HUES48 (cell line): ENCODE measurements around the gene SPG7.

ENCODE experiments used
- H3K27ac ChIP-seq: one replicate; pipeline ENCODE4 v1.7.0; 2013; ENCODE audit warnings: low read depth, low read length, inconsistent platforms
- H3K27me3 ChIP-seq: 2 replicates; pipeline ENCODE4 v1.6.1; 2013; ENCODE audit warnings: mild to moderate bottlenecking, low read length; ENCODE audit not compliant: control insufficient read depth, insufficient read depth
- H3K36me3 ChIP-seq: 2 replicates; pipeline ENCODE4 v1.6.1; 2013; ENCODE audit warnings: low read length; ENCODE audit not compliant: control insufficient read depth, insufficient read depth
- H3K4me1 ChIP-seq: 2 replicates; pipeline ENCODE4 v1.6.1; 2013; ENCODE audit warnings: mild to moderate bottlenecking, low read length; ENCODE audit not compliant: control insufficient read depth, insufficient read depth
- H3K4me3 ChIP-seq: 2 replicates; pipeline ENCODE4 v1.5.1; 2013; ENCODE audit warnings: mild to moderate bottlenecking, low read depth, low read length
- H3K9ac ChIP-seq: 2 replicates; pipeline ENCODE4 v1.6.1; 2013; ENCODE audit warnings: mild to moderate bottlenecking, low read depth, low read length, moderate library complexity
- H3K9me3 ChIP-seq: 2 replicates; pipeline ENCODE4 v1.6.1; 2013; ENCODE audit warnings: low read length; ENCODE audit not compliant: control insufficient read depth, insufficient read depth

Gene SPG7

DNA sequence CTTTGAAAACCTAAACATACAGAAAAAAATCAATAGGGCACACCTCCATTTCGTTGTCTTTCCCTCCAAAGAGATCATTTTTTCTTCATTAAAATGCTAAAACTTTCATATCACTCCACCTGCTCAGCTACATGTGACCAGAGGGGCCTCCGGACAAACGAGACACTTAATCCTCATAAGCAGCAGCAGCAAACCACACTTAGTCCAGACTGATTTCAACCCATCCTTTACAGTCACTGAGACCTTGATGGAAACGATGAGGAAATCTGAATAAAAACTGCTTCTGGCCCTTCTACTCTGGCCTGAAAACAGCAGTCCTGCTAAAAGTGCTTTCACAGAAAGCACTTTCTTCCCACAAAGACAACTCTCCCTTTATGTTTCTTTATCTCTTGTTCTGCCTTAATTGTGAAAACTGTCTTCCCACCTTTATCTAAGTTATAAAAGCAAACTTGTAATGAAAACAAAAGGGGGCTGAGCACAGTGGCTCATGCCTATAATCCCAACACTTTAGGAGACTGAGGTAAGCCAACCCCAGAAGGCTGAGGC is 22.4 kb upstream of the SPG7 start:
- peaks cover 53% of the 10 kb centered on the region for H3K4me1 ChIP-seq
- no peaks in the 10 kb centered on the region for H3K27me3 ChIP-seq
- H3K9me3 ChIP-seq: no peaks in the 10 kb centered on the region
- no peak overlapping the region for H3K4me3 ChIP-seq
- no peak overlapping the region for H3K27ac ChIP-seq
- H3K9ac ChIP-seq: no peak overlapping the region
- H3K36me3 ChIP-seq: no peaks in the 10 kb centered on the region

DNA sequence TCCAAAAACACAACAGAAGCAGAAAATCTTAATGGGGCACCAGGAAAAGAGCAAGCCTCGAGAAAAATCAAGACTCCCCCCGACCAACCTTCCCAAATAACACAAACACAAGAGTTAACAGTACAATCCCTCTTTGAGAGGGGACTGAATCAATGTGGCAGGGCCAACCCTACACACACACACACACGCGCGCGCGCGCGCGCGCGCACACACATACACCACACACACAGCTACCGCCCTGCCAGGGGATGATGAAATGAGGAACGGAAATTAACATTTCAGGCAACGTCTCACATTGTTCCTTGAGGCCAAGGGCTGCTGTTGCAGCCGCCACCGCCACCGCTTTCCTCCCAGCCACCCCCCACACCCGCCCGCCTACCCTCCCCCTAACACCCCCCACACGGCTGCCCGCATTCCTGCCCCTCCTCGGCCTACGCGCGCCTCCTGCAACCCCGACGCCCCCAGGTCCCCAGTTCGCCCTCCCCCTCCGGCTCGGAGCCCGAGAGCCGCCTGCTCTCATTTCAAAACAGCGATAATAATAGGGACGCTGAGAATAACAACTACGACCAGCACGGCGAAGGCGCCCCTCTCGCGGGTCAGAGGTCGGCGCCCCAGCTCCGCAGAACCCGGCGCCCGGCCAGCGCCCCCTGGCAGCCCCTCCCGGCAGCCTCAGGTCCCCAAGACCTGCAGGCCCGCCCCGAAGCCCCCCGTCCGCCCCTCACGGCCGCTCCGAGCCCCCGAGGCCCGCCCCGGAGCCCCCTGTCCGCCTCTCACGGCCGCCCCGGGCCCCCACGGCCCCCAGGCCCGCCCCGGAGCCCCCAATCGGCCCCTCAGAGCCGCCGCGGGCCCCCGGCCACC is 18.9 kb upstream of the SPG7 start:
- Histone ChIP-seq H3K9ac (peak overlapping the region; percentile 84), H3K36me3 (no peaks in the 10 kb centered on the region), H3K27me3 (no peaks in the 10 kb centered on the region), H3K4me3 (peak overlapping the region; percentile 70), H3K4me1 (peaks cover 36% of the 10 kb centered on the region), H3K27ac (peak overlapping the region; percentile 91), H3K9me3 (no peaks in the 10 kb centered on the region)

DNA sequence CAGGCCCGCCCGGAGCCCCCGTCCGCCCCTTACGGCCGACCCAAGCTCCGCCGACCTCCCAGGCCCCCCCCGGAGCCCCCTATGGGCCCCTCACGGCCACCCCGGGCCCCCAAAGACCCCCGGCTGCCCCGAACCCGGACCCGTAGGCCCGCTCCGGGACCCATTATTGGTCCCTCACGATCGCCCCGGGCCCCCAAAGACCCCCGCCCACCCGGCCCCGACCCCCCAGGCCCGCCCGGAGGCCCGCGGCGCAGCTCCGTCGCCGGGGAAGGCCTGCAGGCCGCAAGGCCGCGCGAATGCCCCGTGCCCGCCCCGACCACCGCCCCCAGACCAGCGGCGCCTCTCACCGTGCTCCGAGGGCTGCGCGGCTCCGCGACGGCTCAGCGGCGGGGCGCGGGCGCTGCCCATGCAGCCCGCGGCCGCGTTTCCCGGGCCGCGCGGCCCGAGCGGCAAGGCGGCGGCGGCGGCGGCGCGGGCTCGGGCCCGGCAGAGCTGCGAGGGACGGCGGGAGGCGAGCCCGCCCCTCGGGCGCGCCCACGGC is 18.2 kb upstream of the SPG7 start:
- Histone ChIP-seq H3K27me3 (no peaks in the 10 kb centered on the region), H3K9ac (peak overlapping the region; percentile 77; the same call in 1 of the 2 replicates), H3K4me3 (peak overlapping the region; percentile 65; the same call in 1 of the 2 replicates), H3K4me1 (peaks cover 29% of the 10 kb centered on the region), H3K9me3 (no peaks in the 10 kb centered on the region), H3K27ac (peak overlapping the region; percentile 91), H3K36me3 (no peaks in the 10 kb centered on the region)

DNA sequence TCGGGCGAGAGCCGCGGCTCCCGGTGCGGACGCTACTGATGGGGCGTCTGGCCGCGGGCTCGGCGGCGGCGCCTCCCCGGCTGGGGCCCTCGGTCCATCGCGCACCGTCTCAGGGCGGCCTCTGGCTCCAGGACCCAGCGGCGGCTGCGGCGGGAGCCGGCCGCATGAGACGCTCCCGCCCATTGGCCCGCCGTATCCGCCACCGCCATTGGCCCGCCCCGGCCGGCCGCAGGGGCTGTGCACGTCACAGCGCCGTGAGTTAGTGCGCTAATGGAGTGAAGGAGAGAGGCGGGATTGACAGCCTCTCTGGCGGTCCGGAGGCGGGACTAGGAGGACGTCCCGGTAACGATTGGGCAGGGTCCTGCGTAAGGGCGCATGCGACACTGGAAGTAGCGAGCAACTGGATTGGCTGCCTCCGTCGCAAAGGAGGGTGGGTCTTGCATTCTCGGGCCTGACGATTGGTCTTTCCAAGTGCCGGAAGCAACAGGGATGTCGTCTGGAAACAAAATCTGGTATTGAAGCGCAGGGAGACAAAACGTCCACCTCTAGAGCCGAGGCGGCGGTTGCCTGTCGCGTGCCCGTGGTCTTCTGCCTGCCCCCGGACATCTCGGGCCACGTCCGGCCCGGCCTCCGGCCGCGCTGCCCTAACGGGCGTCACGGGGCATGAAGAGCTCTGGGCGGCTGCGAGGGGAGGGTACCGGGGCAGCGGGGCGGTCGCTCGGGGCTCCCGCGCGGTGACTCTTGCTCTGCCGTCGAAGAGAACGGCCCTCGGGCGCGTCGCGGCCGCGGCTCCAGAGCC is 17.6 kb upstream of the SPG7 start, which contains the start of gene ANKRD11:
TSS of gene ANKRD11 (minus strand) at position 123 of the 799 bp plus-strand sequence. CDS start 173,542 bp downstream, outside the sequence.
- H3K4me1 ChIP-seq: peaks cover 22% of the 10 kb centered on the region
- H3K9me3 ChIP-seq: no peaks in the 10 kb centered on the region
- H3K4me3 ChIP-seq: peak within 1 kb of the TSS; percentile 91
- peak within 1 kb of the TSS; percentile 91 for H3K27ac ChIP-seq
- H3K27me3 ChIP-seq: no peaks in the 10 kb centered on the region
- H3K36me3 ChIP-seq: no peaks in the 10 kb centered on the region
- H3K9ac ChIP-seq: peak within 1 kb of the TSS; percentile 77

DNA sequence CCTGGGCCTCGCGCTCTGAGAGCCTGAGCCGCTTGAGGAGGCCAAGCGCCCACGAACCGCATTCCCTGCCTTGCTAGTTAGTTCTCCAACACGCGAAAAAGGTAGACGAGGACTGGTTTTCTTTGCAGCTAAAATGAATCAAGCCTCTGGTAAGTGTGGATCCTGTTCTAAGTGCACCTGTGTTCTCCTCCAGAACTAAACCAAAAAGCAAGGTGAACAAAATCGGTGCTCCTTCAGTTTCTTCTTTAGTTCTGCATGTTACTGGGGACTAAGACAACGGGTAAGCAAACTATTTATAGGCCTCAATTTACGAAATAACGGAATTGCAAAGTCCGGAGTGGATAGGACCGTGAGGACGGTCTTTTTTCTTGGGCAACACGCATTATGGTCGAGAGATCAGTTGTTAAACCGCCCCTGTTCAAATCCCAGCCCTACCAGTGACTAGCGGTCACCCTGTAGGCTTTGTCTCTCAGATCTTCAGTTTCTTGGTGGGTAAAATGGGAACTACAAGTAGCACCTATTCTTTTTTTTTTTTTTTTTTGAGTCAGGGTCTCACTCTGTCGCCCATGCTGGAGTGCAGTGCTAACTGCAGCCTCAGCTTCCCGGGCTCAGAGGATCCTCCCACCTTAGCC is 16.8 kb upstream of the SPG7 start:
- peak overlapping the region; percentile 91 for H3K4me3 ChIP-seq
- H3K9ac ChIP-seq: peak overlapping the region; percentile 50
- no peaks in the 10 kb centered on the region for H3K36me3 ChIP-seq
- peaks cover 16% of the 10 kb centered on the region for H3K4me1 ChIP-seq
- no peaks in the 10 kb centered on the region for H3K9me3 ChIP-seq
- H3K27ac ChIP-seq: peak overlapping the region; percentile 77
- H3K27me3 ChIP-seq: no peaks in the 10 kb centered on the region

DNA sequence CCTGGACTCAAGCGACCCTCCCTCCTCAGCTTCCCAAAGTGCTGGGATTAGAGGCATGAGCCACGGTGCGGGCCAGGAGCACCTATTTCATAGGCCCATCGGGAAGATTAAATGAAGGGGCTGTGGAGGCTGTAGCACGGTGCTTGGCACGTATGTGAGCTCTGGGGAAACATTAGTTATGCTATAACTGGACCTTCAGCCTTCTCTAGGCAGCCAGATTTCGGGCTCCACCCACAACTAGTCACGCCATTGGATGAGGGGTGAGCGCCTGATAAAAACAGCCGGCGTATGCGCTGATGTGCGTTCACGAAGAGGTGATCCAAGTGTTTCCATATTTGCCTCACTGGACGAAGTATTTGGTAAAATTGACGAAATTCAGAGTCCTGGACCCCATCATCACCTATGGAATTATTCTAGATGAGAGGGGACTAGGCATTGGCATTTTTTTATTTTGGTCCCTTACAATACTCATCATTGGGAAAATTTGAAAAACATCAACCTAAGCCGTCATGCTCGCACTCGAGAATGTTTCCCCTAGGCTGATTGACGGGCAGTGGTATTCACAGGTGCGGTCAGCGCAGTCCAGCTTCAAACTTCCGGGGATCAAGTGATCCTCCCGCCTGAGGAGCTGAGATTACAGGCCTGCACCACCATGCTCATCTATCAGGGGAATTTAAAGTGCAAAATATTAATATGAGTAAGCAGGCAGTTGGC is 16.1 kb upstream of the SPG7 start:
- peaks cover 13% of the 10 kb centered on the region for H3K4me1 ChIP-seq
- H3K4me3 ChIP-seq: peak overlapping the region; percentile 91
- H3K27me3 ChIP-seq: no peaks in the 10 kb centered on the region
- no peak overlapping the region for H3K9ac ChIP-seq
- H3K9me3 ChIP-seq: no peaks in the 10 kb centered on the region
- no peaks in the 10 kb centered on the region for H3K36me3 ChIP-seq
- H3K27ac ChIP-seq: no peak overlapping the region

DNA sequence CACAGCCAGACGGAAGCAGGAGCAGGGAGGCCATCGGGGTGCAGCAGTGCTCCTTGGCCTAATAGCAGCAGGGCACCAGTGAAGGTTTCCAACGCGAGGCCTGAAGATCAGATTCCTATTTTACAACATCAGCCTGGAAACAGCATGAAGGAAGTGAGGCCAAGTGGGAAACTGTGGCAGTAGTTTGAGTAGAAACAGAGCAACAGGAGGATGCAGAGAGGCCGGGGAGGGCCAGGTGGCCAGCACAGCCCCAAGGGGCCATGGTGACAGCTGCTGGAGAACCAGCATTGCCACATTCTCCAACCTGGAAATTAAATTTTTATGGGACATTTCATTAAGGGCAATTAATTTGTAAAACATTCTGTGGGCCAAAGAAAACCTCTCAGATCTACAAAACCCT is 14.4 kb upstream of the SPG7 start:
- Histone ChIP-seq H3K9me3 (no peaks in the 10 kb centered on the region), H3K9ac (no peak overlapping the region), H3K4me1 (no peaks in the 10 kb centered on the region; the same call in 1 of the 2 replicates), H3K27me3 (no peaks in the 10 kb centered on the region), H3K36me3 (peaks cover 2% of the 10 kb centered on the region; the same call in 1 of the 2 replicates), H3K4me3 (no peak overlapping the region), H3K27ac (no peak overlapping the region)

DNA sequence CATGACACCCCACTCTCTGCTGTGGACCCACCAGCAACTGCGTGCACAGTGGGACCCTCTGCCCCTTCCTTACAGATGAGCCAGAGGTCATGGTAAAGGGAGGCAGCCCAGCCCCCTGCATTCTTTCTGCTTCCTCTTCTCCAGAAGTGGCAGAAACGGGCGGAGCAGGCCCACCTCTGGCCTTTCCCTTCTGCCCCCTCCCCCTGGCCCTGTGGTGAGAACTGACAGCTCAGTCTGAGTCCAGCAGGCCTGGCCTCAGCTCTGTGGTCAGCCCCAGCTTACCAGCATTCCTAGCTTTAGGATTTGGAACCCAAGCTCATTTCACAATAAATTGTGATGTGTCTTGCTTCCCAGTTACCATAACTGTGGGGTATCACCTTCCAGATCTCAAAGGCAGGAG is 13.1 kb upstream of the SPG7 start:
- no peak overlapping the region for H3K9ac ChIP-seq
- no peak overlapping the region for H3K27ac ChIP-seq
- no peaks in the 10 kb centered on the region for H3K9me3 ChIP-seq
- H3K36me3 ChIP-seq: peaks cover 5% of the 10 kb centered on the region; the same call in 1 of the 2 replicates
- no peak overlapping the region for H3K4me3 ChIP-seq
- H3K4me1 ChIP-seq: no peaks in the 10 kb centered on the region
- H3K27me3 ChIP-seq: no peaks in the 10 kb centered on the region

DNA sequence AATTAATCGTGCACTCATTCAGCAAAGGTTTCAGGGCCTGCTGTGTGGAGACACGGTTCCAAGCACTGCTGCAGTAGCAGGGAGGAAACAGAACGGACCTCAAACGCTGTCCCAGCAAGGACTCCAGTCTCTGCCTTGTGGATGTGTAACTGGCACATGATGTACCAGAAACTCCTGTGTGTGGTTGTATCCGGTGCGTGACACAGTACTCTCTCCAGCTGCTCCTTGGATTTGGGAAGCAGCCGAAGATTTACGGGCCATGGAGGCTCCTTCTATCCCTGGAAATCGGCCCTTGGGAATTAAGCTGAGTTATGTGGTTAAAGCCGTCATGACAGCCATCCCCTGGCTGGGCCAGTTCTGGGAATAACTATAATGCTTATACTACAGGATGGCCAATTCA is 9.4 kb upstream of the SPG7 start:
- Histone ChIP-seq H3K9ac (no peak overlapping the region), H3K27me3 (no peaks in the 10 kb centered on the region), H3K27ac (no peak overlapping the region), H3K4me3 (no peak overlapping the region), H3K4me1 (no peaks in the 10 kb centered on the region), H3K36me3 (peaks cover 5% of the 10 kb centered on the region; the same call in 1 of the 2 replicates), H3K9me3 (no peaks in the 10 kb centered on the region)

DNA sequence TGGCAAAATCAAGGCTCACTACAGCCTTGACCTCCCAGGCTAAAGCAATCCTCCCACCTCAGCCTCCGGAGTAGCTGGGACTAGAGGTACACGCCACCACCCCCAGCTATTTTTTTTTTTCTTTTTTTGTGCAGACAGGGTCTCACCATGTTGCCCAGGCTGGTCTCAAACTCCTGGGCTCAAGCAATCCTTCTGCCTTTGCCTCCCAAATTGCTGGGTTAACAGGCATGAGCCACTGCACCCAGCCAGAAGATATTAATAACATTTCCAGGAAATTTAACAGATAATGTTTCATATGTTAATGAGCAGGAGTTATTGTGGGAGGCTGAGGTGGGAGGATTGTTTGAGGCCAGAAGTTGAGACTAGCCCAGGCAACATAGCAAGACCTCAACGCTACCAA is 8.4 kb upstream of the SPG7 start:
- H3K4me1 ChIP-seq: no peaks in the 10 kb centered on the region
- H3K9me3 ChIP-seq: no peaks in the 10 kb centered on the region
- H3K27me3 ChIP-seq: no peaks in the 10 kb centered on the region
- peaks cover 5% of the 10 kb centered on the region; the same call in 1 of the 2 replicates for H3K36me3 ChIP-seq
- no peak overlapping the region for H3K27ac ChIP-seq
- H3K9ac ChIP-seq: no peak overlapping the region
- no peak overlapping the region for H3K4me3 ChIP-seq
